HL-60/S4 (cell line): Measurements from ENCODE around the gene CACHD1.

Experiments used
- in situ Hi-C: fragments of 300-500 bp; cut with MboI; formaldehyde crosslinking; loops from 2 replicates; pipeline ENCODE4 v1.14.3; 2022; ENCODE audit warnings: low sequenced_read_pairs

Gene CACHD1

GRCh38 chr1:64545118-64545843 is 75.4 kb downstream of the CACHD1 start:
- in situ Hi-C loops, result no loop called here

- in situ Hi-C loops, result no loop called here
Observed at GRCh38 chr1:64546013-64546412, 76.1 kb downstream of the CACHD1 start.

- in situ Hi-C loops, result no loop called here
Observed at GRCh38 chr1:64549464-64550239, 79.7 kb downstream of the CACHD1 start.

GRCh38 chr1:64550510-64550909 is 80.6 kb downstream of the CACHD1 start:
- in situ Hi-C loops, result no loop called here

GRCh38 chr1:64550946-64551605 is 81.1 kb downstream of the CACHD1 start:
- in situ Hi-C loops, result no loop called here

- in situ Hi-C loops, result no loop called here
Observed at GRCh38 chr1:64553285-64553684, 83.4 kb downstream of the CACHD1 start.

- in situ Hi-C loops, result no loop called here
Observed at GRCh38 chr1:64555947-64556346, 86.0 kb downstream of the CACHD1 start.

GRCh38 chr1:64561993-64562392 is 92.1 kb downstream of the CACHD1 start:
- in situ Hi-C loops, result no loop called here

GRCh38 chr1:64563958-64564565 is 94.1 kb downstream of the CACHD1 start:
- in situ Hi-C loops, result no loop called here

- in situ Hi-C loops, result no loop called here
Observed at GRCh38 chr1:64564891-64565290, 95.0 kb downstream of the CACHD1 start.

GRCh38 chr1:64567426-64568170 is 97.7 kb downstream of the CACHD1 start:
- in situ Hi-C loops, result no loop called here

GRCh38 chr1:64568171-64568450 is 98.2 kb downstream of the CACHD1 start:
- in situ Hi-C loops, result no loop called here

GRCh38 chr1:64569411-64569810 is 99.5 kb downstream of the CACHD1 start:
- in situ Hi-C loops, result no loop called here

- in situ Hi-C loops, result no loop called here
Observed at GRCh38 chr1:64570267-64570855, 100.4 kb downstream of the CACHD1 start.

GRCh38 chr1:64572222-64572900 is 102.4 kb downstream of the CACHD1 start:
- in situ Hi-C loops, result no loop called here

GRCh38 chr1:64574301-64574700 is 104.4 kb downstream of the CACHD1 start:
- in situ Hi-C loops, result no loop called here

GRCh38 chr1:64575881-64576676 is 106.2 kb downstream of the CACHD1 start:
- in situ Hi-C loops, result no loop called here

- in situ Hi-C loops, result no loop called here
Observed at GRCh38 chr1:64578270-64578973, 108.5 kb downstream of the CACHD1 start.

GRCh38 chr1:64579767-64580166 is 109.8 kb downstream of the CACHD1 start:
- in situ Hi-C loops, result no loop called here
